Inflammatory macrophage (primary cell): ENCODE data around the gene ITIH1.

ENCODE experiments used
- DNase-seq, 2 donors: peaks; one replicate each; pipeline ENCODE4 v3.0.0-alpha.2; 2020 to 2022

ITIH1 gene

GRCh38 chr3:52790741-52791140 lies 13.3 kb downstream of the ITIH1 start:
- no peak for DNase-seq

GRCh38 chr3:52791366-52791765 lies 14.0 kb downstream of the ITIH1 start:
- no peak for DNase-seq

DNA sequence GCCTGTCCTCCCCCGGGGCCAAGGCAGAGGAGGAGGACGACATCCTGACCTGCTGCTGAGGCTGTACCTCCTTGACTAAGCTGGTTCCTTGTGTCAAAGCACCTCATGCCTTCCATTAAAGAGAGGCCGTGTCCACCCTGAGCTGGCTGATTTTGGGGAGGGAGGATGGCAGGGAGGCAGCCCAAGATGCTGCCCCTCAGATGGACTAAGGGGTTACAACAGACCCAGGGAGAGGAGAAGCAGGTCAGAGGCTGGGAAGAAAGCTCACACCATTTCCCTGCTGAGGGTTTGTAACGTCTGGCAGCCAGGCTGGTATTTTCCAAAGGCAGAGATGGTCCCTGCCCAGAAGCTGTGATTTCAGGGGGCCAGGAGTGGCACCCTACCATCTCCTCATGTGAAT lies 14.5 kb downstream of the ITIH1 start:
- DNase-seq = no peak

GRCh38 chr3:52792413-52792812 lies 15.0 kb downstream of the ITIH1 start:
- DNase-seq = no peak

- peak in 1 of 2 donors; percentile 28 for DNase-seq
Measured at GRCh38 chr3:52792961-52793695, 15.7 kb downstream of the ITIH1 start.

GRCh38 chr3:52793702-52794611 lies 16.6 kb downstream of the ITIH1 start:
- DNase-seq = no peak

DNA sequence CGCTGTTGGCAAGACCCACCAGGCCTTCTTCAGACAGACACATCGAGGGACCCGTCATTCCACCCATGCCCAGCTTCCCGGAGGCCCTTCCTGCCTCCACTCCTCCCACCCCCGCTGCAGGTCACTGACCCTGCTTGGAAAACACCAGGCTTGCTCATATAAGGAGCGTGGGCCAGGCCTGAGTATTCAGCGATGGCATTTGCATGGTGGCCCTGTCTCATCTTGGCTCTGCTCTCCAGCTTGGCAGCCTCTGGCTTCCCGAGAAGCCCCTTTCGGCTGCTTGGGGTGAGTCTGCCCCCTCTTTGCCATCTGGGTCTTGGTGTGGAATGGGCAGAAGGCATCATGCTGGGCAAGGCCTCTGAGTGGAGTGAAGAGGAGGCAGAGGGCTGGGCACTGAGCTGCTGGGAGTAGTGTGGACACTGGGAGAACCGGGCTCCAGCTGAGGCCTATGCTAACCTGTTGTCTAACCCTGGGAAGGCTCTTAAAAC lies 17.3 kb downstream of the ITIH1 start, which contains the start of gene ITIH3:
Gene ITIH3, plus strand, starts transcription at position 185 of the 488 bp plus-strand sequence. Its CDS starts 8 bp downstream, at position 193.
- DNase-seq = no peak

DNA sequence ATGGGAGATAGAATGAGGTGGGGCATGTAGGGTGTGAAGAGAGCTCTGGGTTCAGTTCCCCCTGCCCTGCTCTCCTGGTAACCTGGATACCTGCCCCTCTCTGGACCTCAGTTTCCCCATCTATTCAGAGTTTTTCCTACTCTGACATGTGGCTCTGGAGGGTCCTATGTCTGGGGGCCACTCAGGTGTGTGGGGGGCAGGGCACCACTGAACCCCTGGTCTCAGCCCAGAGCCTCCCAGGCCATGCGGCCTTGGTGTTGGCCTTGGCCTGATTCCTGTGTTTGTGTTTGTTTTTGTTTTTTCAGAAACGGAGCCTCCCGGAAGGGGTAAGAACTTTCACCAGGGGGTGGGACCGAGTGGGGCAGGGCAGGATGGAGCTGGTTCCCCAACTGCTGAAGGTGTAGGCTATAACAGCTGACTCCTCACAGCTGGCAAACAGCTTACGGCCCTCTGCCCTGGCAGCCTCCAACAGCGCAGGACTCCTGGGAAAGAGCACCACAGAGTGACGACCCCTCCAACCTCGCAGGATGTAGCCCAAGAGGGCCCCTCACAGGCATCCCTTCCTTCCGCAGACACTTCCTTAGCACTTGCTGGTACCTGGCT lies 18.0 kb downstream of the ITIH1 start:
- no peak for DNase-seq

DNA sequence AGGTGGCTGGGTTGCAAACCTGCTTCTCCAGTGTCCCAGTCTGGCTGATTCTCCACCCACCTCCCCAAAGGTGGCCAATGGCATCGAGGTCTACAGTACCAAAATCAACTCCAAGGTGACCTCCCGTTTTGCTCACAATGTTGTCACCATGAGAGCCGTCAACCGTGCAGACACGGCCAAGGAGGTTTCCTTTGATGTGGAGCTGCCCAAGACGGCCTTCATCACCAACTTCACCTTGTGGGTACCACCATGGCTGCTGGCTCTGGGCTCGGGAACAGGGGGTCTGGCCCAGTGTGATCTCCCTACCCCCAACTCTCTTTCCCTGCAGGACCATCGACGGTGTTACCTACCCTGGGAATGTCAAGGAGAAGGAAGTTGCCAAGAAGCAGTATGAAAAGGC lies 19.0 kb downstream of the ITIH1 start:
- DNase-seq = no peak

DNA sequence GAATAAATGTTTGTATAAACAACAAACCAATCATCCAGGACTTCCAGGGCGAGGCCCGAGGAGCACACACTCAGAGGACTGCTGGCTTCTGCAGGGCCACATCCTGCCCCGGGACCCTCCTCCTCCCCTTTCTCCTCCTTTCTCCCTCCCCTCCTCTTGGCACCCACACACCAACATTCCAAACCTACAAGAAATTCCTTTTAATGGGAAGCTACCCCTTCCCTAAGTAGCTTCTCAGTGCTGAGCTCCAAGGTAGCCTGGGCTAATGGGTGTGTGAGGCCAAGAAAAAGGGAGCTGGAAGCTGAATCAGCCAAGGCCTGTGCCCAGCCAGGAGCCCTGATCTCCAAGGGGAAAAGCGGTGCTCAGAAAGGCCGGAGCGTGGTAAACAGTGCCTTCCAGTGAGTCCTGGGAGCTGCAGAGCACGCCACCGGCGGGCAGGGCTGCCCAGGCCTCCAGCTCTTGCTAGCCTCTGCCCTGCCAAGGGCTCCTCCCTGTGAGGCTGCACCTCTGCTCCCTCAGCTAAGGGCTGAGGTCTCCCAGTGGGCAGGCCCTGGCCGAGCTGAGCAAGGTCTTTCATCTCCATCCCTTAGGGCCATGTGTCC lies 21.1 kb downstream of the ITIH1 start:
- DNase-seq = no peak

- peak; percentile 30 to 42 for DNase-seq
Measured at GRCh38 chr3:52798978-52799476, 21.6 kb downstream of the ITIH1 start.

- peak in 1 of 2 donors; percentile 9 for DNase-seq
Measured at GRCh38 chr3:52800079-52800478, 22.7 kb downstream of the ITIH1 start.

DNA sequence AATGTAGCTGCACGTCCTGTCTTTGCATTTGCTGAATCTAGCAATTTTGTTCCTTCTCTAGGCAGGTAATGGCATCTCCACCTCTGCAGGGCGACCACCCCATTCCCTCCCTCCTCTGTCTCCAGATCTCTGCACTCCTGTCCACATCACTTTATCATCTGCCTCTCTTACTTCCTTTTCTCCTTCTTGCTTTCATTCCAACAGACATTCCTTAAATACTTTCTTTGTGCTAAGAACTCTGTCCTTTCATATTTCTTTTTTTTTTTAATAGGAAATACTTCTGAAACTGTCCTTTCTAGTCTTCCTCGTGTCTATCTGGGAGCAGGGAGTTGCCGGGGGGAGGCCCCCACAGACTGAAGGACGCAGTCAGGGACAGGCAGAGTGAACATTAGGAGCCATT lies 24.4 kb downstream of the ITIH1 start:
- no peak for DNase-seq

GRCh38 chr3:52805270-52806039 lies 28.1 kb downstream of the ITIH1 start:
- DNase-seq = no peak

- no peak for DNase-seq
Measured at GRCh38 chr3:52809149-52809548, 31.8 kb downstream of the ITIH1 start.

GRCh38 chr3:52809662-52810377 lies 32.4 kb downstream of the ITIH1 start:
- no peak for DNase-seq

- no peak for DNase-seq
Measured at GRCh38 chr3:52810923-52811322, 33.5 kb downstream of the ITIH1 start.

- DNase-seq = no peak
Measured at GRCh38 chr3:52811452-52812011, 34.1 kb downstream of the ITIH1 start.

DNA sequence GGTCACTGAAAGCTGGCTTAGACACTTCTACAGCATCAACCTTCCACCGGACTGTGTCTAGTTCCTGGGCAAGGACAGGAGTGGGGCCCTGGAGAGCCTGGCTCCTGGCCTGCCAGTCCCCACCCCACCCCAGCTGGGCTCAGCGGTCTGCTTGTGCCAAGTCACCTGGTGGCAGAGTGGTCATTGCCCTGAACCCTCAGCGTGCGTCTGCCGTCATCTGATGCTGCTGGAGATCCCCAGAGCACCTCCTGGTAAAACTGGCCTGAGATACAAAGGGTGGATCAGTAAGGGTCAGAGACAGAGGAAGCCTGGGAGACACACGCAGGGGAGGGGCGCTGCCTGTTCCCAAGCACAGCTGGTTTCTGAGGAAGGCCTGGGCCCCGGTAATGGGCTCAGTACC lies 36.4 kb downstream of the ITIH1 start:
- DNase-seq = no peak

DNA sequence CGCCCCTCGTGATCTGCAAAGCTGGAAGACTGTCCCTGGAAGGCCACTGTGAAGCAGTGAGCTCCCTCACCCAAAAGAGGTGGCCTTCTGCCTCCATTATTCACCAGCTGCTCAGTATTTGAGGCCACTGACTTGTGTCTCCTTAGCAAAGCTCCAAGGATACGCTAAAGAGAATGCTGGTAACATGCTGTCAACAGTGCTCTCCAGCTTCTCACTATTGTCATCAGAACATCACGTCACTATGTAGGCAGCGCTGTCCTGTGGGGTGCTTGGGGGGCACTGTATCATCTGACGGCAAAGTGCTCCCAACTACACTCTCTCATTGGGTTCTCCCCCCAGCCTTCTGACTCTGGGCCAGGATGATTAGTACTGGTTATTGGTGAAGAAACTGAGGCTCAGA lies 38.8 kb downstream of the ITIH1 start:
- DNase-seq = no peak

DNA sequence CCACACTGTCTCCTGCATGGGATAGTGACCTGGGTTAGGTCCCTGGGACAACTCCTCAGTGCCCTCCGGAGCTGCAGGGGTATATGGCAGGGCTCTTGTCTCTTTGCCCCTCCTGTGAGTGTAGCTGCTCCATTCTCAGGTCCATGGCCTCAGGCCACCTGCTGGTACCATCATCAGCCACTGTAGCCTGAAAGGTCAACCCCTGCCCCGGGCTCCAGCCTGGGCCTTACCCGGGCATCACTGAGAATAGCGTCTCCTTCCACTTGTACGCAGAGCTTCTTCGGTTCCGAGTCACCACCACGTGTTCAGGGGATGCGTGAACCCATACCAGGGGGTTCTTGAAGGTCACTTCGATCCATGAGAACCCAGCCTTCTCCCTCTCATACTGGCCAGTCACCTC lies 39.3 kb downstream of the ITIH1 start:
- no peak for DNase-seq
